Adrenal gland (tissue), 5 donors: ENCODE measurements around the gene ARSH.

Experiments
- POLR2A ChIP-seq, 2 donors: fragments of 450-650 bp; IDR thresholded peaks; one replicate each; pipeline ENCODE4 v1.6.1; 2017; ENCODE audit warnings: antibody characterized with exemption in 2 of 2, mild to moderate bottlenecking in 2 of 2, moderate library complexity in 1 of 2
- TF ChIP-seq, protein P1 (sequence below), 6 experiments: fragments of 450-650 bp in 4 of 6; fragments of 200-600 bp in 2 of 6; sonication (generic) in 1 of 6; IDR thresholded peaks; 1 replicate in 5 of 6; 2 replicates in 1 of 6; pipeline versions ENCODE4 v1.5.1 to v1.8.0; 2016 to 2021; ENCODE audit warnings: antibody characterized with exemption in 6 of 6, mild to moderate bottlenecking in 2 of 6, moderate library complexity in 1 of 6
- donor health status: DM: no; HTN: no; CAD: no.

DNA sequence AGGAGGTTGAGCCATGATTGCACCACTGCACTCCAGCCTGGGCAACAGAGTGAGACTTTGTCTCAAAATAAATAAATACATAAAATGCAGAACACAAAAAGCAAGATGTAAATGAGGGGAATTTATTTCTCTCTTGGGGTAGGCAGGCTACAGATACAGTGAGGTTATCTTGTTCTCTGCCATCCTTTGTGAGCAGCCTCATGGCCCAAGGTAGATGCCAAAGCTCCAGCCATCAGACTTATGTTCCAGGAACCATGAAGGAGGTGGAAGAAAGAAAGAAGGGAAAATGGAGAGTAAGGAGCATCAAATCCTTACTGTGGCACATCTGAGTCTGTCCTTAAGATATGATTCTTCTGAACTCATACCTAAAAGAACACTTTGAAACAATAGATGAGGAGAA lies 11.1 kb downstream of the ARSH start:
- TF ChIP-seq, protein P1, sequence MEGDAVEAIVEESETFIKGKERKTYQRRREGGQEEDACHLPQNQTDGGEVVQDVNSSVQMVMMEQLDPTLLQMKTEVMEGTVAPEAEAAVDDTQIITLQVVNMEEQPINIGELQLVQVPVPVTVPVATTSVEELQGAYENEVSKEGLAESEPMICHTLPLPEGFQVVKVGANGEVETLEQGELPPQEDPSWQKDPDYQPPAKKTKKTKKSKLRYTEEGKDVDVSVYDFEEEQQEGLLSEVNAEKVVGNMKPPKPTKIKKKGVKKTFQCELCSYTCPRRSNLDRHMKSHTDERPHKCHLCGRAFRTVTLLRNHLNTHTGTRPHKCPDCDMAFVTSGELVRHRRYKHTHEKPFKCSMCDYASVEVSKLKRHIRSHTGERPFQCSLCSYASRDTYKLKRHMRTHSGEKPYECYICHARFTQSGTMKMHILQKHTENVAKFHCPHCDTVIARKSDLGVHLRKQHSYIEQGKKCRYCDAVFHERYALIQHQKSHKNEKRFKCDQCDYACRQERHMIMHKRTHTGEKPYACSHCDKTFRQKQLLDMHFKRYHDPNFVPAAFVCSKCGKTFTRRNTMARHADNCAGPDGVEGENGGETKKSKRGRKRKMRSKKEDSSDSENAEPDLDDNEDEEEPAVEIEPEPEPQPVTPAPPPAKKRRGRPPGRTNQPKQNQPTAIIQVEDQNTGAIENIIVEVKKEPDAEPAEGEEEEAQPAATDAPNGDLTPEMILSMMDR (IDR thresholded peaks at IDR 0.05) = no peak
- no peak for TF ChIP-seq POLR2A (IDR thresholded peaks at IDR 0.05)
